ENCODE data around the gene MAGIX.
"Not testable (repeated sequence)": the region's sequence is repeated elsewhere in the genome, so short reads cannot be mapped to it uniquely, and the experiment has no call there.

Gene MAGIX

GRCh38 chrX:49160908-49161307 lies 1.6 kb upstream of the MAGIX start:
- DNase-seq (ENCODE audit: low read depth in 2 of 2), result no peak

GRCh38 chrX:49161632-49162031 lies 926 bp upstream of the MAGIX start:
- no peak for DNase-seq (ENCODE audit: low read depth in 2 of 2)

GRCh38 chrX:49163555-49164419 lies 1.2 kb downstream of the MAGIX start:
- peak; percentile 63 to 68 for DNase-seq (ENCODE audit: low read depth in 2 of 2)

GRCh38 chrX:49164589-49165360 lies 2.2 kb downstream of the MAGIX start:
- no peak for DNase-seq (ENCODE audit: low read depth in 2 of 2)

GRCh38 chrX:49165901-49166881 lies 3.6 kb downstream of the MAGIX start:
- DNase-seq (ENCODE audit: low read depth in 2 of 2), result peak; percentile 41 to 49

GRCh38 chrX:49166914-49167739 lies 4.6 kb downstream of the MAGIX start:
- peak in 1 of 2 donors; percentile 49 for DNase-seq (ENCODE audit: low read depth in 2 of 2)

- no peak for DNase-seq (ENCODE audit: low read depth in 2 of 2)
Measured at GRCh38 chrX:49167740-49168108, 5.2 kb downstream of the MAGIX start.

GRCh38 chrX:49171752-49172279 lies 9.3 kb downstream of the MAGIX start, which contains the start of gene PLP2:
Gene PLP2, plus strand, starts transcription at chrX:49171898. Its CDS starts 103 bp downstream, at chrX:49172001.
- DNase-seq (ENCODE audit: low read depth in 2 of 2), result peak in 1 of 2 donors; percentile 57

GRCh38 chrX:49172280-49172780 lies 9.8 kb downstream of the MAGIX start:
- peak in 1 of 2 donors; percentile 58 for DNase-seq (ENCODE audit: low read depth in 2 of 2)

GRCh38 chrX:49173544-49173943 lies 11.0 kb downstream of the MAGIX start:
- not testable (repeated sequence) for DNase-seq (ENCODE audit: low read depth in 2 of 2)

GRCh38 chrX:49174723-49175122 lies 12.2 kb downstream of the MAGIX start:
- DNase-seq (ENCODE audit: low read depth in 2 of 2), result no peak

GRCh38 chrX:49175435-49176274 lies 13.1 kb downstream of the MAGIX start:
- no peak for DNase-seq (ENCODE audit: low read depth in 2 of 2)

GRCh38 chrX:49176421-49177326 lies 14.1 kb downstream of the MAGIX start:
- no peak for DNase-seq (ENCODE audit: low read depth in 2 of 2)

- DNase-seq (ENCODE audit: low read depth in 2 of 2), result no peak
Measured at GRCh38 chrX:49177338-49177833, 14.8 kb downstream of the MAGIX start.

GRCh38 chrX:49177873-49178480 lies 15.4 kb downstream of the MAGIX start:
- no peak for DNase-seq (ENCODE audit: low read depth in 2 of 2)

GRCh38 chrX:49178537-49178936 lies 16.0 kb downstream of the MAGIX start:
- no peak for DNase-seq (ENCODE audit: low read depth in 2 of 2)

GRCh38 chrX:49179358-49179757 lies 16.8 kb downstream of the MAGIX start:
- no peak for DNase-seq (ENCODE audit: low read depth in 2 of 2)

Measured in activated CD4-positive, alpha-beta T cell treated with anti-CD3 and anti-CD28 coated beads for 24 hours (primary cell).